Erythroblast (primary cell): ENCODE results near the gene CHRM4.

Source experiments
- GATA1 ChIP-seq: IDR thresholded peaks from 2 replicates; pipeline ENCODE4 v1.6.1; 2011; ENCODE audit warnings: low read depth, mild to moderate bottlenecking, control low read depth, low read length, moderate library complexity
- POLR2A ChIP-seq: IDR thresholded peaks from 2 replicates; pipeline ENCODE4 v1.6.1; 2011; ENCODE audit warnings: mild to moderate bottlenecking, low read length

DNA sequence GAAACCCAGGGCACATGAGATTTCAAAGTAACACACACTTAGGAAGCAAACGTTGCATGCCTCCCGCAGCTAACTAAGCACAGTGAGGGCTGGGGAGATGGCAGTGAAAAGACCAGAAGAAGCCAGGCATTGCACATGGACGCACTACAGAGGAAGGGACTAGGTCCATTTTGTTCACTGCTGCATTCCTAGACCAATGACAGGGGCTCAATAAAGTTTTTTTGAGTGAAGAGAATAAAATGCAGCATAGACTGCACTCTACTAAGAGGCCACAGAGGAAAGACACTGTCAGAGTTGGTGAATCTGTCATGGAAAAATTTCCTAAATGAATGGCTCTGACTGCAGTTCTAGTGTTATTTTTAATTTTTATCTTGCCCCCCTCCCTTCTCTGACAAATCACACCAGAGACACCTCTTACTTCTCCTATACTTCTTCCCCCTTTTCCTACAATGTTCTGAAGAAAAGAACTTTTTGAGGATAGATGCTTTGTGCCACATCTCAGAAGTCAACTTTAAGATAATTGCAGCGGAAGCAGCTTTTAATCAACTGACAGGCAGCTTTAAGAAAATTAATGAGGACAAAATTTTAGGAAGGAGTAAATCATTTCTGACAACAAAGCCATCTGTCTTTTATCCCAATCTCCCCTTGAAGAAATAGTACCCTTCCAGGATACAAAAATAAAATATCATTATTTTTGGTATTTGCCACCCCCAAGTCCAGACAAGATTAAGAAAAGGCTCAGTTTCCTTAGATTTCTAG, 34.8 kb upstream of the CHRM4 start:
- TF ChIP-seq POLR2A (no peak), GATA1 (no peak)
